Esophagus muscularis mucosa (tissue), 4 donors: ENCODE data around the gene ANKRD13D. TPM values are rescaled to one million over a fixed set of nuclear protein-coding genes. Genes with fewer than 3 reads are reported as not detected.

ENCODE experiments used
- DNase-seq: peaks from one replicate; pipeline ENCODE4 v3.0.0-alpha.2; 2017; ENCODE audit errors: extremely low spot score
- H3K27ac ChIP-seq, 4 donors: fragments of 200-600 bp; sonication (generic); replicated peaks in 1 of 4; 1 replicate in 3 of 4; 2 replicates in 1 of 4; pipeline ENCODE4 v1.5.1; 2016 to 2019; ENCODE audit warnings: mild to moderate bottlenecking in 1 of 4
- H3K27me3 ChIP-seq, 4 donors: fragments of 200-600 bp; sonication (generic); one replicate each; pipeline versions ENCODE4 v1.5.1 to v1.6.0; 2016 to 2019
- H3K36me3 ChIP-seq, 4 donors: fragments of 200-600 bp; sonication (generic); one replicate each; pipeline ENCODE4 v1.5.1; 2016 to 2019
- H3K4me1 ChIP-seq, 4 donors: fragments of 200-600 bp; sonication (generic); one replicate each; pipeline ENCODE4 v1.5.1; 2016 to 2019
- H3K4me3 ChIP-seq, 4 donors: fragments of 200-600 bp; sonication (generic); 1 replicate in 2 of 4; 2 replicates in 2 of 4; pipeline ENCODE4 v1.5.1; 2016 to 2019; ENCODE audit warnings: mild to moderate bottlenecking in 4 of 4, moderate library complexity in 1 of 4
- H3K9me3 ChIP-seq, 4 donors: fragments of 200-600 bp; sonication (generic); 1 replicate in 3 of 4; 2 replicates in 1 of 4; pipeline ENCODE4 v1.5.1; 2016 to 2019
- EP300 ChIP-seq: sonication (generic); formaldehyde crosslinking; IDR thresholded peaks from one replicate; pipeline ENCODE4 v1.6.1; 2017; ENCODE audit warnings: antibody characterized with exemption
- POLR2A ChIP-seq: fragments of 450-650 bp; IDR thresholded peaks from one replicate; pipeline ENCODE4 v1.6.1; 2017; ENCODE audit warnings: antibody characterized with exemption, moderate library complexity, mild to moderate bottlenecking, low read depth
- POLR2AphosphoS5 ChIP-seq, 2 donors: sonication (generic); formaldehyde crosslinking; IDR thresholded peaks; one replicate each; pipeline ENCODE4 v1.6.1; 2017; ENCODE audit warnings: antibody characterized with exemption in 2 of 2
- WGBS: methylation state at CpG from one replicate; pipeline ENCODE4 v1.1.5; 2018; 5-methylcytosine and 5-hydroxymethylcytosine counted together
- intact Hi-C: fragments of 100-400 bp; cut with DNase I; formaldehyde crosslinking; loops from one replicate; pipeline ENCODE4 v1.15.1; 2023
- total RNA-seq, 4 donors: library from RNA; depleted of rRNA; stranded (reverse); fragments of >200 nt; gene quantifications; one replicate each; pipeline versions ENCODE4 v1.1.0 to v1.2.1, GENCODE V29; 2016
- TF ChIP-seq, protein P1 (sequence below), 3 experiments: fragments of 200-600 bp in 2 of 3; fragments of 450-650 bp in 1 of 3; sonication (generic) in 2 of 3; IDR thresholded peaks; one replicate each; pipeline ENCODE4 v1.5.1; 2017 to 2019; ENCODE audit warnings: antibody characterized with exemption in 3 of 3, mild to moderate bottlenecking in 2 of 3, moderate library complexity in 1 of 3

The ANKRD13D gene
- total RNA-seq, 4 donors from 2014 or later: 27.7 to 53.0 (median 39.5) TPM

DNA sequence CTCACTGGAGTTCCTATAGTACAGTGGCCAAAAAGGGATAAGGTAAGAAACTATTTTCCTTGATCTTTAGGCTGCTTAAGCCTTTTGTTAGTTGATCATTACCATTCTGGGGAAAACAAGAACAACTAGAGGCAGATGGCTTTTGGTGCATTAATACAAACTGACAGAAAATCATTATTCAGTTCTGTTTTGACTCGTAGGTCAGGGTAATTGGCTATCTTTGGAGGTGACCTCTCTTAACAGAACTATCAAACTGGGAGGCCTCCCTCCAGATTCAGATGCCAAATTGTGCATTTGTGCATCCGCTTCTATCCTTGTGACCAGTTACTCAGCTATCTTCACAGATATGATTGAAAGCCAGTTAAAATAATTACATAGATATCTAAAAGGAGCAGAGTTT is 46.1 kb upstream of the ANKRD13D start:
- no peak overlapping the region for H3K4me3 ChIP-seq
- H3K27ac ChIP-seq: peak overlapping the region in 1 of 4 donors; percentile 95
- H3K9me3 ChIP-seq: no peaks in the 10 kb centered on the region
- intact Hi-C loops: loop anchor here (5.0 kb wide), 1 partner anchor 126 kb away; the partner anchor contains the start of gene KDM2A
- no peaks in the 10 kb centered on the region for H3K27me3 ChIP-seq
- 73% methylated on average over 2 of the region's 2 CpGs for WGBS
- peaks cover 39 to 68% (median 58%) of the 10 kb centered on the region in 4 donors for H3K4me1 ChIP-seq
- peaks cover 34 to 57% (median 48%) of the 10 kb centered on the region in 4 donors for H3K36me3 ChIP-seq
- TF ChIP-seq EP300: no peak
- TF ChIP-seq, protein P1, sequence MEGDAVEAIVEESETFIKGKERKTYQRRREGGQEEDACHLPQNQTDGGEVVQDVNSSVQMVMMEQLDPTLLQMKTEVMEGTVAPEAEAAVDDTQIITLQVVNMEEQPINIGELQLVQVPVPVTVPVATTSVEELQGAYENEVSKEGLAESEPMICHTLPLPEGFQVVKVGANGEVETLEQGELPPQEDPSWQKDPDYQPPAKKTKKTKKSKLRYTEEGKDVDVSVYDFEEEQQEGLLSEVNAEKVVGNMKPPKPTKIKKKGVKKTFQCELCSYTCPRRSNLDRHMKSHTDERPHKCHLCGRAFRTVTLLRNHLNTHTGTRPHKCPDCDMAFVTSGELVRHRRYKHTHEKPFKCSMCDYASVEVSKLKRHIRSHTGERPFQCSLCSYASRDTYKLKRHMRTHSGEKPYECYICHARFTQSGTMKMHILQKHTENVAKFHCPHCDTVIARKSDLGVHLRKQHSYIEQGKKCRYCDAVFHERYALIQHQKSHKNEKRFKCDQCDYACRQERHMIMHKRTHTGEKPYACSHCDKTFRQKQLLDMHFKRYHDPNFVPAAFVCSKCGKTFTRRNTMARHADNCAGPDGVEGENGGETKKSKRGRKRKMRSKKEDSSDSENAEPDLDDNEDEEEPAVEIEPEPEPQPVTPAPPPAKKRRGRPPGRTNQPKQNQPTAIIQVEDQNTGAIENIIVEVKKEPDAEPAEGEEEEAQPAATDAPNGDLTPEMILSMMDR (IDR thresholded peaks at IDR 0.05): no peak
- TF ChIP-seq POLR2A: no peak
- TF ChIP-seq POLR2AphosphoS5 (IDR thresholded peaks at IDR 0.05): no peak
- no peak for DNase-seq

DNA sequence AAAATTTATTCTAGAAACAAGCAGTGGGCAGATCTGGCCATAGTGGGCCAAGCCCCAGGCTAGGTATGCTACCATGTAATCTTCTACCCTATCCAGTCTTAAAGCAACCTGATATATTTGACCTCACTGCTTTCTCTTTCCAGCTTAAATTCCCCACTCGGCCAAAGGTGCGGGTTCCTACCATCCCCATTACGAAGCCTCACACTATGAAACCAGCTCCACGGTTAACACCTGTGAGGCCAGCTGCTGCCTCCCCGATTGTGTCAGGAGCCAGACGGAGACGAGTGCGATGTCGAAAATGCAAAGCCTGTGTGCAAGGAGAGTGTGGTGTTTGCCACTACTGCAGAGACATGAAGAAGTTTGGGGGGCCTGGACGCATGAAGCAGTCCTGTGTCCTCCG is 44.1 kb upstream of the ANKRD13D start:
- TF ChIP-seq POLR2AphosphoS5 (IDR thresholded peaks at IDR 0.05) (no peak), EP300 (no peak), POLR2A (no peak)
- TF ChIP-seq, protein P1 (IDR thresholded peaks at IDR 0.05): no peak
- Histone ChIP-seq H3K27ac (no peak overlapping the region), H3K4me3 (no peak overlapping the region), H3K27me3 (no peaks in the 10 kb centered on the region), H3K9me3 (no peaks in the 10 kb centered on the region), H3K36me3 (peaks cover 54 to 77% (median 68%) of the 10 kb centered on the region in 4 donors), H3K4me1 (peaks cover 31 to 62% (median 51%) of the 10 kb centered on the region in 4 donors)
- intact Hi-C loops: no loop called here
- WGBS: 93% methylated on average over 11 of the region's 11 CpGs
- no peak for DNase-seq

DNA sequence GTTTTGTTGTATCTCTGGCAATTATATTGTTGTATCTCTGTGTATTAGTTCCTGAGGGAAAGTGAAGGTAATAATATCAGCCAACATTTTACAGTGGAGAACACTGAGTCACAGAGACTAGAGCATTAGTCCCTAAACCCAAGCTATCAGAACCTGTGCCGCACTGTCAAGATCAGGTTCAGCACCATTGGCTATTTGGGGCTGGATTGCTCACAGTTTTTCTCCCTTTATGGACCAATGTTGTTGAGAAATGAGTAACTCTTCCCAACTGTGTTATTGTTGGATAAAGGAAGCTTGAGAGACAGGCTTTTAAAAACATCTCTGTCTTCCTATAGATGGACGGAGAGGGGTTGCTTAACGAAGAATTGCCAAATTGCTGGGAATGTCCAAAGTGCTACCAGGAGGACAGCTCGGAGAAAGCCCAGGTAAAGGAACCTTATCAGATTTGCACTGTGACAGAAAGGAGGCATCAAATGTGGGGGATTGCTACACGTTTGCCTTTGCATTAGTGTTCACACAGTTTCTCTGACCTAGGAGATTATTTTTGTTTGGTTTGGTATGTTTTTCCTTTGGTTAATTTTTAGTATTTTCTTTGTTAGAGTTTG is 41.1 kb upstream of the ANKRD13D start:
- peaks cover 12 to 39% (median 29%) of the 10 kb centered on the region in 4 donors for H3K4me1 ChIP-seq
- H3K9me3 ChIP-seq: no peaks in the 10 kb centered on the region
- DNase-seq: no peak
- no peak overlapping the region for H3K4me3 ChIP-seq
- TF ChIP-seq EP300 (no peak), POLR2AphosphoS5 (IDR thresholded peaks at IDR 0.05) (no peak), POLR2A (no peak)
- TF ChIP-seq, protein P1 (IDR thresholded peaks at IDR 0.05): no peak
- peak overlapping the region in 3 of 4 donors; percentile 17 to 29 (median 27) for H3K27ac ChIP-seq
- no peaks in the 10 kb centered on the region for H3K27me3 ChIP-seq
- intact Hi-C loops: no loop called here
- 77% methylated on average over 5 of the region's 5 CpGs for WGBS
- H3K36me3 ChIP-seq: peaks cover 79 to 100% (median 94%) of the 10 kb centered on the region in 4 donors

DNA sequence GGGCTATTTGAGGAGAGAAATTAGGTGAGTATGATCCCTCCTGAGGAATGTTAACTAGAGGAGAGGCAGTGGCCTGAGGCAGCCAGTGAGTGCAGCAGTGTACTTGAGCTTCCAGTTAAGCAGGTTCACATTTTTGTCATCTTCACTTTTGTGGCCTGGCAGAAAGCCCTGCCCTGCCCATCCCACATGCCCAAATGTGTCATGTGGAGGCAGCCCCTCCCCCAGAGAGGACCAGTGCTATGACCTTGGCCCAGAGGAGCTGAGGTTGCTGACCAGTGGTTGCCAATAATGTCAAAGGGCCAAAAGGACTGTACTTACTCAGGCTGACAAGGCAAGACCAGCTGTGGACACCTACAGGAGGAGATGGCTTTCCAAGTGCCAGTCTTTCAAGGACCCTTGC is 40.5 kb upstream of the ANKRD13D start:
- TF ChIP-seq, protein P1 (IDR thresholded peaks at IDR 0.05): no peak
- TF ChIP-seq POLR2A (no peak), POLR2AphosphoS5 (IDR thresholded peaks at IDR 0.05) (no peak), EP300 (no peak)
- Histone ChIP-seq H3K4me1 (peaks cover 7 to 39% (median 28%) of the 10 kb centered on the region in 4 donors), H3K9me3 (no peaks in the 10 kb centered on the region), H3K27ac (peak overlapping the region in 3 of 4 donors; percentile 17 to 29 (median 21)), H3K4me3 (no peak overlapping the region), H3K36me3 (peaks cover 85 to 100% (median 95%) of the 10 kb centered on the region in 4 donors), H3K27me3 (no peaks in the 10 kb centered on the region)
- intact Hi-C loops: no loop called here
- DNase-seq: no peak
